Measurements from ENCODE around the gene RASD1. TPM values are rescaled to one million over a fixed set of nuclear protein-coding genes. Genes with fewer than 3 reads are reported as not detected.

The RASD1 gene
- total RNA-seq, 1 donor from 2014 or later, result 5.6 TPM

DNA sequence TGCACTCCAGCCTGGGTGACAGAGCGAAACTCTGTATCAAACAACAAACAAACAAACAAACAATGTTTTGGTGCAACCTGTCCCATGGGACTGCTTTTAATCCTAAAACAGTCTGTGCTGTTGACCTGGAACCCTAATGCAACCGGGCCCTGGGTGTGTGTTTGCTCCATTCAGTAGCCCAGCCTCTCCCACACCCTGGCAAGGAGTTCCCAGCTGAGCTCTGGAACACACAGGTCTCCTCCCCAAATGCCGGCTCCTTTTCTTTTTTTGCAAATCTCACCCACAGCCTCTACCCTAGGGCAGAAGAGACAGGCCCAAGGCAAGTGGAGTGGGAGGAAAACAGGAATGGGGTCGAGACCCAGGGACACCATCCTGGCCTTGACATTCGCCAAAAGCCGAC lies 29.8 kb upstream of the RASD1 start:
- no peak for DNase-seq (ENCODE audit: low spot score, unreplicated experiment)
- Mint-ChIP-seq H3K27ac (peak overlapping the region; percentile 9), H3K9me3 (ENCODE audit: low read depth) (no peaks in the 10 kb centered on the region), H3K36me3 (ENCODE audit: insufficient read depth) (peaks cover 3% of the 10 kb centered on the region), H3K4me1 (ENCODE audit: low read depth) (peaks cover 10% of the 10 kb centered on the region), H3K4me3 (ENCODE audit: low read depth) (no peak overlapping the region), H3K27me3 (no peaks in the 10 kb centered on the region)
- TF ChIP-seq, protein P1, sequence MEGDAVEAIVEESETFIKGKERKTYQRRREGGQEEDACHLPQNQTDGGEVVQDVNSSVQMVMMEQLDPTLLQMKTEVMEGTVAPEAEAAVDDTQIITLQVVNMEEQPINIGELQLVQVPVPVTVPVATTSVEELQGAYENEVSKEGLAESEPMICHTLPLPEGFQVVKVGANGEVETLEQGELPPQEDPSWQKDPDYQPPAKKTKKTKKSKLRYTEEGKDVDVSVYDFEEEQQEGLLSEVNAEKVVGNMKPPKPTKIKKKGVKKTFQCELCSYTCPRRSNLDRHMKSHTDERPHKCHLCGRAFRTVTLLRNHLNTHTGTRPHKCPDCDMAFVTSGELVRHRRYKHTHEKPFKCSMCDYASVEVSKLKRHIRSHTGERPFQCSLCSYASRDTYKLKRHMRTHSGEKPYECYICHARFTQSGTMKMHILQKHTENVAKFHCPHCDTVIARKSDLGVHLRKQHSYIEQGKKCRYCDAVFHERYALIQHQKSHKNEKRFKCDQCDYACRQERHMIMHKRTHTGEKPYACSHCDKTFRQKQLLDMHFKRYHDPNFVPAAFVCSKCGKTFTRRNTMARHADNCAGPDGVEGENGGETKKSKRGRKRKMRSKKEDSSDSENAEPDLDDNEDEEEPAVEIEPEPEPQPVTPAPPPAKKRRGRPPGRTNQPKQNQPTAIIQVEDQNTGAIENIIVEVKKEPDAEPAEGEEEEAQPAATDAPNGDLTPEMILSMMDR (IDR thresholded peaks at IDR 0.05; ENCODE audit: unreplicated experiment), result no peak

DNA sequence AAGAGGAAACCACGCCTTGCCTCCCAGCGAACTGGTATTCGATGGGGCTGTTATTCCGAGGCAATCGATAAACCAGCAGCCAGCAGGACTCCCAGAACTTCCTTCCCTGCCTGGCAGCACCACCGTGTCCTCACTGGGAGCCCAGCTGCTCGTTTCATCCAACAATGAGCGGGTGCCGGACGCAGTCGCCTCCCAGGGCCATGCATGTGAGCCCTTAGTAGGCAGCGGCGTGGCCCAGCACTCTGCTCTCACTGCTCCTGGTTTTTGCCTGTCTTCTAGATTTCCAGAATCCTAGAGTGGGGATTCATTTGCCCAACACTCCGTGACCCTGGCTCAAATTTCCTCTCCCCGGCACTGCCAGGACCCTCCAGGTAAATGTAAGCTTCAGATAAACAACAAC lies 29.1 kb upstream of the RASD1 start:
- TF ChIP-seq, protein P1 (IDR thresholded peaks at IDR 0.05; ENCODE audit: unreplicated experiment), result no peak
- Mint-ChIP-seq H3K4me3 (ENCODE audit: low read depth) (no peak overlapping the region), H3K27ac (no peak overlapping the region), H3K36me3 (ENCODE audit: insufficient read depth) (peaks cover 3% of the 10 kb centered on the region), H3K9me3 (ENCODE audit: low read depth) (no peaks in the 10 kb centered on the region), H3K4me1 (ENCODE audit: low read depth) (peaks cover 9% of the 10 kb centered on the region), H3K27me3 (no peaks in the 10 kb centered on the region)
- no peak for DNase-seq (ENCODE audit: low spot score, unreplicated experiment)

DNA sequence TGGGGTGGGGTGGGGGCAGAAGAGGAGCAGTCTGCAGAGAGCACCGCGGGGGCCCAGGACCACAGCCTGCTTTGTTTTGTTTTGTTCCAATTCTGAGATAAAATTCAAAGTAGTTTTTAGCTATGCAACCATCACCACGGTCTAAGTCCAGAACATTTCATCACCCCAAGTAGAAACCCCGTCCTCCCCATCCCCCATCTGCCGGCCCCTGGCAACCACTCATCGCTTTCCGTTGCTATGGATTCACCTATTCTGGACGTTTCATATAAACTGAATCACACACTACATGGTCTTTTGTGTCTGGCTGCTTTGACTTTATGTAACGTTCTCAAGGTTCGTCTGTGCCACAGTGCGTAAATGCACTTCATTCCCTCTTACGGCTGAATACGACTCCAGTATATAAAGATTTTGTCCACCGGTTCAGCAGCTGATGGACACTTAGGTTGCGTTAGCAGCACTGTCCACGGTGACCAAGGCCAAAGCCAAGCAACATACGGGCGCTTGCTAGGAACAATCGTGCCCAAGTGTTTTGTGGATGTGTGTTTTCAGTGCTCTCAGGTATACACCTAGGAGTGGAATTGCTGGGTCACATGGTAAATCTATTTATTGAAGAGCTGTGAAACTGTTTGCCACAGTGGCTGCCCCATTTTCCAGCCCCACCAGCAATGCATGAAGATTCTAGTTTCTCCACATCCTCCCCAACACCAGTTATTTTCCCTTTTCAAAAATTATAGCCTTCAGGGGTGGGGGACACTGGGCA lies 27.7 kb upstream of the RASD1 start:
- H3K9me3 Mint-ChIP-seq (ENCODE audit: low read depth), result no peaks in the 10 kb centered on the region
- H3K4me3 Mint-ChIP-seq (ENCODE audit: low read depth), result no peak overlapping the region
- H3K27ac Mint-ChIP-seq, result no peak overlapping the region
- H3K4me1 Mint-ChIP-seq (ENCODE audit: low read depth), result peaks cover 1% of the 10 kb centered on the region
- TF ChIP-seq, protein P1 (IDR thresholded peaks at IDR 0.05; ENCODE audit: unreplicated experiment), result no peak
- no peak for DNase-seq (ENCODE audit: low spot score, unreplicated experiment)
- H3K36me3 Mint-ChIP-seq (ENCODE audit: insufficient read depth), result peaks cover 3% of the 10 kb centered on the region
- H3K27me3 Mint-ChIP-seq, result no peaks in the 10 kb centered on the region

DNA sequence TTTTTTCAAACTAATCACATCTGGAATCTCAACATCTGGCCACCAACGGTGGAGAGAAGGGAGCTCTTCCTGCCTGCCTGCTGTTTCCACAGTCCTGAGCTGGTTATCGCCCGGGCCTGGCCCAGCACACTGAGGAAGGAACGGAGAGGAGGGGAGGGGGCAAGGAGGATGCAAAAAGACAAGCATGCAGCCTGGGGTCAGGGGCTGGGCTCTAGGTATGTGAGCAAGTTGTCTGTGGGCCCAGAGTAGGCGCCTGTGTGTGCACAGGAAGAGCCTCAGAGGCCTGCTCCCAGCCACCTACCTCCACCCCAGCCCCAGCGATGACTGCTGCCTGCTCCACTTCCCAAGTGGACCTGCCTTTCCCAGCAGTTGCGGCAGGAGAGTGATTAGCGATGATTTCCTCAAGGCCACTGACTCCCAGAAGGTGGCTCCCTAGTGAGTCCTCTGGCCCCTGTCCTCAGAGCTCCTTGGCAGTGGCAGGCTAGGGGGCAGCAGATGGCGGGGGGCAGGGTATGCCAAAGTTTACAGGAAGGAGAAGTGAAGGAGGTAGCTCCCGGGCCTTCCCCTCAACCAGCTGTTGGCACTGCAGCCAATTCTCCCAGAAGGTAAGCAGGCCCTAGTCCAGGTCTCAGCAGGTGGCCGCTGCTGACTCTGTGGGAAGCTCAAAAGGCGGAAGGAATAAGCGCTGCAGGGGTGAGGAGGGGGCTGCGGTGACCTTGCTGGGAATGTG lies 27.0 kb upstream of the RASD1 start:
- Mint-ChIP-seq H3K27me3 (no peaks in the 10 kb centered on the region), H3K4me3 (ENCODE audit: low read depth) (no peak overlapping the region), H3K4me1 (ENCODE audit: low read depth) (peaks cover 1% of the 10 kb centered on the region), H3K27ac (no peak overlapping the region), H3K9me3 (ENCODE audit: low read depth) (no peaks in the 10 kb centered on the region), H3K36me3 (ENCODE audit: insufficient read depth) (peaks cover 3% of the 10 kb centered on the region)
- TF ChIP-seq, protein P1 (IDR thresholded peaks at IDR 0.05; ENCODE audit: unreplicated experiment), result no peak
- no peak for DNase-seq (ENCODE audit: low spot score, unreplicated experiment)

DNA sequence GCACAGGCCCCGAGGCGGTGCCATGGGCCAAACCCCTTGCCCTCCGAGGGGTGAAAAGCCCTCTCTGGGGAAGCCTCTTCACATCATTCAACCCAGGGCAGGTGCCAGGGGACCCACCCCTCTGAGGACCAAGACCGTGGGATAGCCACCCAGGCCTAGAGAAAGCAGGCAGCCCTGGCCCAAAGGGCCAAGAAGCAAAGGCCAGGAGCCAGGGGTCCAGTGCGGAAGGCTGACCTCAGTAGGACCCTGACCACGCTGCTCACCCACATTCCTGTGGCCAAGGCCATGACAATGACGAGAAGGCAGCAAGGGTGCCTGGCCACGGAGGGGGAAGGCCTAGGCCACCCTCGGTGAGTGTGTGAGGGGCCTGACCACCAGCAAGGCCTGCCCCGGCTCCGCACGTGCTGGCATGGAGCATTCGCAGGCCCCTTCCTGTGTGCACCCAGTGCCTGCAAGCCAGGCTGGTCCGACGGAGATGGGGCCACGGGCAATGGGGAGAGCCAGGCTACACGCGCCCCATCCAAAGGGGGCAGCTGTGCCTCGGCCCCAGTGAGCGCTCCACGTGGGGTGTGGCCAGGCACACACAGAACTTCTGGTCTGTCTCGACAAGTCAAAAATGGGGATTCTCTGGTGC lies 24.5 kb upstream of the RASD1 start:
- no peaks in the 10 kb centered on the region for H3K9me3 Mint-ChIP-seq (ENCODE audit: low read depth)
- H3K4me1 Mint-ChIP-seq (ENCODE audit: low read depth), result peaks cover 1% of the 10 kb centered on the region
- H3K27ac Mint-ChIP-seq, result no peak overlapping the region
- H3K36me3 Mint-ChIP-seq (ENCODE audit: insufficient read depth), result peaks cover 3% of the 10 kb centered on the region
- DNase-seq (ENCODE audit: low spot score, unreplicated experiment), result no peak
- H3K4me3 Mint-ChIP-seq (ENCODE audit: low read depth), result no peak overlapping the region
- H3K27me3 Mint-ChIP-seq, result no peaks in the 10 kb centered on the region
- TF ChIP-seq, protein P1 (IDR thresholded peaks at IDR 0.05; ENCODE audit: unreplicated experiment), result no peak

Measured in progenitor cell of endocrine pancreas (in vitro differentiated cells).